NB4 (cell line): ENCODE results near the gene PITRM1.

ENCODE experiments used
- DNase-seq: peaks from one replicate; pipeline ENCODE4 v3.0.0; 2010; ENCODE audit warnings: low read depth
- H3K4me3 ChIP-seq: one replicate; pipeline ENCODE4 v1.5.1; 2011; ENCODE audit warnings: mild to moderate bottlenecking, low read depth, low read length, moderate library complexity
- CTCF ChIP-seq: IDR thresholded peaks from one replicate; pipeline ENCODE4 v1.5.1; 2012; ENCODE audit warnings: low read depth, low read length
- MAX ChIP-seq: IDR thresholded peaks from 2 replicates; pipeline ENCODE4 v1.6.1; 2011; ENCODE audit warnings: low read depth, low read length
- MYC ChIP-seq: IDR thresholded peaks from 2 replicates; pipeline ENCODE4 v1.6.1; 2011; ENCODE audit warnings: low read depth, low read length
- POLR2A ChIP-seq: IDR thresholded peaks from 2 replicates; pipeline ENCODE4 v1.6.1; 2011; ENCODE audit warnings: mild to moderate bottlenecking; ENCODE audit not compliant: insufficient read length; ENCODE audit errors: extremely low read depth

The PITRM1 gene

GRCh38 chr10:3126741-3127346 lies 45.7 kb downstream of the PITRM1 start:
- DNase-seq: no peak
- TF ChIP-seq MYC: no peak
- no peak overlapping the region for H3K4me3 ChIP-seq

- H3K4me3 ChIP-seq: no peak overlapping the region
- TF ChIP-seq CTCF: no peak
- no peak for TF ChIP-seq POLR2A
- TF ChIP-seq MYC: no peak
- no peak for TF ChIP-seq MAX
- no peak for DNase-seq
Observed at GRCh38 chr10:3126249-3126648, 46.3 kb downstream of the PITRM1 start.

- no peak overlapping the region for H3K4me3 ChIP-seq
- no peak for TF ChIP-seq POLR2A
- TF ChIP-seq MAX: no peak
- DNase-seq: no peak
Observed at GRCh38 chr10:3125527-3126170, 46.9 kb downstream of the PITRM1 start.

GRCh38 chr10:3124412-3125175 lies 48.0 kb downstream of the PITRM1 start:
- H3K4me3 ChIP-seq: no peak overlapping the region
- DNase-seq: no peak
- no peak for TF ChIP-seq CTCF
- no peak for TF ChIP-seq POLR2A
- TF ChIP-seq MYC: no peak
- no peak for TF ChIP-seq MAX

GRCh38 chr10:3123571-3124411 lies 48.8 kb downstream of the PITRM1 start:
- TF ChIP-seq MYC (no peak), CTCF (no peak)
- no peak for DNase-seq
- no peak overlapping the region for H3K4me3 ChIP-seq

GRCh38 chr10:3122486-3123205 lies 49.9 kb downstream of the PITRM1 start:
- no peak overlapping the region for H3K4me3 ChIP-seq
- DNase-seq: no peak
- no peak for TF ChIP-seq MYC
- TF ChIP-seq MAX: no peak
- TF ChIP-seq CTCF: no peak
- TF ChIP-seq POLR2A: no peak
